Middle frontal gyrus (tissue), 1 donor: ENCODE data around the gene KIF9.
"Not testable (repeated sequence)": the region's sequence is repeated elsewhere in the genome, so short reads cannot be mapped to it uniquely, and the experiment has no call there.

Experiments
- DNase-seq: peaks from one replicate; pipeline ENCODE4 v3.0.0-alpha.2; 2015; ENCODE audit warnings: low spot score; ENCODE audit errors: extremely low spot score

Gene KIF9, protein sequence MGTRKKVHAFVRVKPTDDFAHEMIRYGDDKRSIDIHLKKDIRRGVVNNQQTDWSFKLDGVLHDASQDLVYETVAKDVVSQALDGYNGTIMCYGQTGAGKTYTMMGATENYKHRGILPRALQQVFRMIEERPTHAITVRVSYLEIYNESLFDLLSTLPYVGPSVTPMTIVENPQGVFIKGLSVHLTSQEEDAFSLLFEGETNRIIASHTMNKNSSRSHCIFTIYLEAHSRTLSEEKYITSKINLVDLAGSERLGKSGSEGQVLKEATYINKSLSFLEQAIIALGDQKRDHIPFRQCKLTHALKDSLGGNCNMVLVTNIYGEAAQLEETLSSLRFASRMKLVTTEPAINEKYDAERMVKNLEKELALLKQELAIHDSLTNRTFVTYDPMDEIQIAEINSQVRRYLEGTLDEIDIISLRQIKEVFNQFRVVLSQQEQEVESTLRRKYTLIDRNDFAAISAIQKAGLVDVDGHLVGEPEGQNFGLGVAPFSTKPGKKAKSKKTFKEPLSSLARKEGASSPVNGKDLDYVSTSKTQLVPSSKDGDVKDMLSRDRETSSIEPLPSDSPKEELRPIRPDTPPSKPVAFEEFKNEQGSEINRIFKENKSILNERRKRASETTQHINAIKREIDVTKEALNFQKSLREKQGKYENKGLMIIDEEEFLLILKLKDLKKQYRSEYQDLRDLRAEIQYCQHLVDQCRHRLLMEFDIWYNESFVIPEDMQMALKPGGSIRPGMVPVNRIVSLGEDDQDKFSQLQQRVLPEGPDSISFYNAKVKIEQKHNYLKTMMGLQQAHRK

DNA sequence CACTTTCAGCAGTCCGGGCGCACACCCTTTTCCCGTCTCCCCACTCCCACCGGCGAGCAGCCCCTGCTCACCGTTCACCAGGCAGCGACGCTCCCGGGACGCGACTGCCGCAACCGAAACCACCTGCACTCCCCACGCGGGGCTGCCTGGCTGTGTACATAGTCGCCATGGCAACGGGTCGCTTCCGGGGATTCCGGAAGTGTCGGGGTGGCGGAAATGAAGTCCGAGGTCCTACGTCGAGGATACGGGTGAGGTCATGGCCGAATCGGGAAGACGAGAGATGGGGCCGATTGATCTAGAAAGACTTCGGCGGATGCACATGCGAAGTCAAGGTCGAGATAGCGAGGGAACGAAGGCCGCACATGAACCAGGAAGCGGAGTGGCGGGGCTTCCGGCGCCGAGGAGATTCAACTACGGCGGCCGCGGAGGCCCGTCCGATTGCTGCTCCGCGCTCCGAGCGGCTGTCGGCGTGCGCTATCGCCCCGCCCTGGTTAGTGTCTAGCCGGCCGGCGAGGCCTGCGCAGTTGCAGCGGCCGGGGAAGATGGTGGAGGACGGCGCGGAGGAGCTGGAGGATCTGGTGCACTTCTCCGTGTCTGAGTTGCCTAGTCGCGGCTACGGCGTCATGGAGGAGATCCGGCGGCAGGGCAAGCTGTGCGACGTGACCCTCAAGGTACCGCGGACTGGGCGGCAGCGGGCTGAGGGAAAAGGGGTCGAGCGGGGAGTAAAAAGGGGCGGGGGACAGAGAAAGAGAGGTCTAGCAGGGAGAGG lies at the start of gene KIF9, which contains the start of gene KLHL18:
Gene KIF9, minus strand, starts transcription at position 376 of the 769 bp plus-strand sequence. CDS start 5,425 bp downstream, outside the sequence.
Gene KLHL18, plus strand, starts transcription at position 521 of the 769 bp plus-strand sequence. Its CDS starts 22 bp downstream, at position 543.
- DNase-seq, result peak; percentile 88

DNA sequence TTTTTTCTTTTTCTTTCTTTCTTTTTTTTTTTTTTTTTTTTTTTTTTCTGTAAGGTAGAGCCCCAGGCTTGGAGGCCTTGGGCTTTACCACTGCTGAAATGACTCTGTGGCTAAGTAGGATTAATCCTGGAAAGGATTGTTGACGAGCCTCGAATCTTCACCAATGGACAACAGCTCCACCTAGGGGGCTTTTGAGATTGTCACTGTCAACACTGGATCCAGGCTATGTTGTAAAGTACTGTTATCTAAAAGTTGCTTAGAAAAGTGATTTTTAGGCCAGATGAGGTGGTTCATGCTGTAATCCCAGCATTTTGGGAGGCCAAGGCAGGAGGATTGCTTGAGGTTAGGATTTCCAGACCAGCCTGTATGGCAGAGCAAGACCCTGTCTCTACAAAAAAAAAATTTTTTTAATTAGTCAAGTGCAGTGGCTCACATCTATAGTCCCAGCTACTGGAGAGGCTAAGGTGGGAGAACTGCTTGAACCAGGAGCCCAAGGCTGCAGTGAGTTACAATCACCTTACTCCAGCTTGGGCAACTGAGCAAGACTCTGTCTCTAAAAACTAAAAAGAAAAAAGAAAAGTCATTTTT lies 41.8 kb upstream of the KIF9 start:
- DNase-seq, result peak; percentile 65

DNA sequence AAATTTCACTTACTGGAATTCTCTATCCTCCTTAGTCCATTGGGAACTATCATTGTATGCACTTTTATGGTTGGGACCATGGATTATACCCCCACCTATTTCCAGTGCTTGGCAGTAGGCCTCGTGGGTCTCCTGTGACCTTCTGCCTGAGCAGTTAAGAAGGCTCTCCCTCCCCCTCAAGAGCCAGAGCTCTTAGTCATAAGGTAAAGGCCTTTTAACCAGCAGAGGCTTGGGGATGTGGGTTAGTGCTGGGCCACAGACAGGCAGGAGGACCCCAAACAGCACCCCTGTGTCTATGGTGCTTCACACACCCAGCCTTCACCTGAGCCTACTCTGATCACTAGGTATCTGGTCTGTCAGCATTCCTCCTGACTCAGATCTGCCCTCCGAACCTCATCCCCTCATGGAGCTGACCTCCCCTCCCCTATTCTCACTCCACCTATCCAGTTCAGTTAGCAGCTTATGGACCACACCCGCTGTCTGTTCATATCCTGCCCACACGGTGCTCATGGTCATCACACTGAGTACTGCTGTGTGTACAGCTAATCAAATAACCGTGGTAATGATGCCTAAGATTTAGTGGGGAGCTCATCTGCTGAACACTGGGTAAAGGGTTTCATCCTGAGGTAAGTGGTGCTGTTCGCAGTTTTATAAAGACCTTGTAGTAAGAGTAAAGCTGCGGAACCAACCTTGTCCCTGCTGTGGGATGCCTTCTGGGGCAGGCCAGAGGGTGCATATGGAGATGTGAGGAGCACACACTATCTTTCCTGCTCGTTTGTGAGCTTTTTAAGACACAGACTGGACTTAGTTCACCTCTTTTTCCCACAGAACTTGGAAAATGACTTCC lies 41.1 kb upstream of the KIF9 start:
- no peak for DNase-seq

DNA sequence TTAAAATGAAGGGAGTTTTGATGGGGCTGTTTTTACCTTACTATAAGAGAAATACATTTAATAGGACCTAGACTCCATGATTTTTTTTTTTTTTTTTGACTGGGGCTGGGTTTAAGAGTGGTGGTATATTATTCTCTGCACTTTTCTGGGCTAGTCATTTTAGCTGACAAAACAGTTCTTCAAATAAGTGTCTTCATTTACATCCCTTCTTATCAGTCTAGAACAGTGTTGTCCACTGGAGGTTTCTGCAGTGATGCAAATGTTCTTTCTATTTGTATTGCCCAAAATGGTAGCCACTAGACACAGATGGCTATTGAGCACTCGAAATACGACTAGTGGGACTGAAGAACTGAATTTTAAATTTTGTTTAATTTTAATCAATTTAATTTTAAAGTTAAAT lies 37.4 kb upstream of the KIF9 start:
- no peak for DNase-seq

DNA sequence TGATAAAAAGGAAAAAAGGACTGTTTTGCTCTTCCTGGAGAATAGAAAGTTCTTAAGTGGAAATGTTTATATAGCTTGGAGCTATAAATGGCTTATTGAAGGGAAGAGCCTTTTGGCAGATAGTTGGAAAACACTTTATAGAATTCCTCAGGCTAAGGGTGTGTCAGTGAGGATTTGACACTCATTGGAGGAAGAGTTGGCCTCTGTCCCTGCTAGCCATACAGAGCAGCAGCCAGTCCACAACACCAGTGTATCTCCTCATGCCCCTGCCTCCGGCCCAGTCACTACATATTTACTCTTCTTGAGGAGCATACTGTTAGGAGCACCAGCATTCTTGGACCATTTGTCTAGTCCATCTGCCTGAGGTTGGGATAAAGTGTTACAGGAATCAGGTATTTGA lies 36.3 kb upstream of the KIF9 start:
- DNase-seq, result no peak

DNA sequence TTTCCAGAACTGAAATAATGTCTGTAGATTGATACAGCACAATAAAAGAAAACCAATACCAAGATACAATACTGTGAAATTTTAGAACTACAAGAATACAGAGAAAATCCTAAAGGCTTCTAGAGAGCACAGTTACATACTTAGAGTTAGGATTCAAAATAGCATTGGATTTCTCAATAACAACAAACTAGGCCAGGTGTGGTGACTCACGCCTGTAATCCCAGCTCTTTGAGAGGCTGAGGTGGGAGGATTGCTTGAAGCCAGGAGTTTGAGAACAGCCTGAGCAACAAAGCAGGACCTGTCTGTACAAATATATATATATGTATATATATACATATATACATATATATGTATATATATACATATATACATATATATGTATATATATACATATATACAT lies 33.6 kb upstream of the KIF9 start:
- not testable (repeated sequence) for DNase-seq

DNA sequence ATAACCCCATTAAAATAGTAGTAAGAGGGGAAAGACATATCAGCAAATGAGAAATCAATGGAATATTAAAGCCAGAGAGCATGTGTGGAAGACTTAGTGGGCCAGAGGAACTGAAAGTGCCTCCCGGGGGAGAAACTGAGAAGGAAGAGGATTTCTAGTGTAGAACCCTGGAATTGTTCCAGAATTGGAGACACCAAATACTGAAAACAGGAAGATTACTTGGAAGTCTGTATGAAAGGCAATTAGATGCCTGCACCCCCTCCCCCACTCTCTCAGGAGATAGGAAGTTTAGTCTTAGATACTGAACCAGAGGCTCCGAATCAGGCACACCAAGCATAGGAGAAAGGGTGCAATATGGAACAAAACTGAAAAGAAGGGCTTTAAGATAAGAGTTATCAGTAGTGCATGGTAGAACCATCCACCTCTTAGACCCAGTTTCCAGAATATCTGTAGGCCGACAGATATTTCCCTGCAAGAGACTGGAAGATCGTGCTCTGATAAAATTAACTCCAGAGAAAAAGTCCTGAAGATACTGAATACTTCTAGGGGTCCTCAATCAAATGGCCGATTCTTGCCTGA lies 32.6 kb upstream of the KIF9 start:
- DNase-seq, result no peak

DNA sequence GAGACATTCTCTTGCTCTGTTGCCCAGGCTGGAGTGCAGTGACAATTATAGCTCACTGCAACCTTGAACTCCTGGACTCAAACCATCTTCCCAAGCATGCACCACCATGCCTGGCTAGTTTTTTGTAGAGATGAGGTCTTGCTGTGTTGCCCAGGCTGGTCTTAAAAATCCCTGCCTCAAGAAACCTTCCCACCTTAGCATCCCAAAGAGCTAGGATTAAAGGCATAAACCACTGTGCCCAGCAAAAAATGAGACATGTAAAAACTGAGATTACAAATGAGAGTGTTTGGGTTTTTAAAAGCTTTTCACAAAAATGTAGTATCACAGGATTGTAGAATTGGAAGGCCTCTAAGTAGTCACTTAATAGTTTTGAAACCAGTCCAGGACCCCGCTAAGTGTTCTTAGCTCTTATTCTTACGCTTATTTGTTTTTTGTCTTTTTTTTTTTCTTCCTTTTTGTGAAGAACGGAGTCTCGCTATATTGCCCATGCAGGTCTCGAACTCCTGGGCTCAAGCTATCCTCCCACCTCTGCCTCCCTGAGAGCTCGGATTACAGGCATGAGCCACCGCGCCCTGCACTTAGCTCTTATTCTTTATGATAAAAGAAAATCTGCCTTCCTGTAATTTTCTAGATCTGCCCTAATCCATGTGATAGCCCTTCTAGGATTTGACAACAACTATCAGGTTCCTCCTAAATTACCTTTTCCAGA lies 31.6 kb upstream of the KIF9 start:
- DNase-seq, result no peak

DNA sequence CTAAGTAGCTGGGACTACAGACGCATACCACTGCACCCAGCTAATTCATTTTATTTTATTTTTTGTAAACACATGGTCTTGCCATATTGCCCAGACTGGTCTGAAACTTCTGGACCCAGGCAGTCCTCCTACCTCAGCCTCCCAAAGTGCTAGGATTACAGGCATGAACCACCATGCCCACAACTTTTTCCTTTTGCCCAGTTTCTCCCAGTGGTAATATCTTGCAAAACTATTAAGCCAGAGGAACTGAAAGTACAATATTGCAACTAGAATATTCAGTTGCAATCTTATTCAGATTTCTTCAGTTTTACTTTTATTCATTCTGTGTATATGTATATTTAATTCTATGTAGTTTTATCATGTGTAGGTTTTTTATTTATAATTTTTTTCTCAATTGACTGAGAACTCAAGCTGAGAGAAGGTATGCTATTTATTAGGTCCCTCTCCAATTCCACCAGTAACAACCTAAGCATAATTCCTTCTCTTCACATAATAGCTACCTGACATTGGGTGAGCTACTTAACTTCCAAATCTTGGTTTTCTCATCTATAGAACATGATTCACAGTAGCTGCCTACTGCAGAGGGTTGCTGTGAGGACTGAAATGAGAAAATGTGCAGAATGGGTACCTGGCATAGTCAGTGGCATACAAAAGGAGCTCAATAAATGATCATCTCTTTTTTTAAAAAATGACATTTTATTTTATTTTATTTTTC lies 30.9 kb upstream of the KIF9 start:
- DNase-seq, result no peak

DNA sequence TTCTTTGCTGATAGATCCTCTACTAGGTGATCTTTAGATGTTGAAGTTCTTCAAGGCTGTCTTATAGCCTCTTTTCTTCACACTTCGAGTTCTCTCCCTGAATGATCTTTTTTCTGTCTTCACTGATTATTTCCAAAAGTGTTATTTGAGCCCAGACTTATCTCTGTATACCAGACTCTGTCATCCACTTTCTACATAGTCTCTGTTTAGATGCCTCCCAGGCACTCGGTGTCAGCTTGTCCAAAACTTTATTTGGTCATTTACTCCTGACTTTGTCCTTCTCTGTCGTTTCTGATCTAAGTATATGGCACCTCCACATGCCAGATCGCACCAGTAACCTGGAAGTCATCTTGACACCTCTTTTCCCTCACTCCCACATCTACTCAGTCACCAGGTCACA lies 27.8 kb upstream of the KIF9 start:
- DNase-seq, result no peak

DNA sequence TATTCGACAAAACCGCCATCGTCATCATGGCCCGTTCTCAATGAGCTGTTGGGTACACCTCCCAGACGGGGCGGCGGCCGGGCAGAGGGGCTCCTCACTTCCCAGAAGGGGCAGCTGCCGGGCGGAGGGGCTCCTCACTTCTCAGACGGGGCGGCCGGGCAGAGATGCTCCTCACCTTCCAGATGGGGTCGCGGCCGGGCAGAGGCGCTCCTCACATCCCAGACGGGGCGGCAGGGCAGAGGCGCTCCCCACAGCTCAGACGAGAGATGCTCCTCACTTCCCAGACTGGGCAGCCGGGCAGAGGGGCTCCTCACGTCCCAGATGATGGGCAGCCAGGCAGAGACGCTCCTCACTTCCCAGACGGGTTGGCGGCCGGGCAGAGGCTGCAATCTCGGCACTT lies 26.6 kb upstream of the KIF9 start:
- not testable (repeated sequence) for DNase-seq

DNA sequence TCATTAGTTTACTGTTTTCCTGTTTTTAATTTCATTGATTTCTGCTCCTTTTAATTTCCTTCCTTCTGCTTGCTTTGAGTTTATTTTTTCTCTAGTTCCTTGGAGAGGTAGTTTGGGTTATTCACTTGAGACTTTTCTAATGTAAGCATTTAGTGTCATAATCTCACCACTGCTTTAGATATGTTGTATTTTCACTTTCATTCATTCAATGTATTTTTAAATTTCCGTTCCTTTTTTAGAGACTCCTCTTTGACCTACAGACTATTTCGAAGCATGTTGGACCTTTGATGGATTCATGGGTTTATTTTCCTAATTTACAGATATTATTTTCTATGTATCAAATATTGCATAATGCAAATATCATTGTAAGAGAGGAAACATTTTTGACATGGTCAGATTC lies 23.4 kb upstream of the KIF9 start:
- DNase-seq, result no peak

DNA sequence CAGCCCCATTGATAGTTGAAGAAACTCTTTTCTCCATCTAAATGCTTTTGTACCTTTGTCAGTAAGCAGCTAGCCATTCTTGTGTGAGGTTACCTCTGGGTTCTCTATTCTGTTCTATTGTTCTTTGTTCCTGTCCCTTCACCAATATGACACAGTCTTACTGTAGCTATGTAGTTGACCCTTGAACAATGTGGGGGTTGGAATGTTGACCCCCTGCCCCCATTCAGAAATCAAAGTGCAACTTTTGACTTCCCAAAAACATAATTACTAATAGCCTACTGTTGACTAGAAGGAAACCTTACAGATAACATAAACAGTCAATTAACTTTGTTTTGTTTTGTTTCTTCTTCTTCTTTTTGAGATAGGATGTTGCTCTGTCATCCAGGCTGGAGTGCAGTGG lies 18.9 kb upstream of the KIF9 start:
- DNase-seq, result no peak

DNA sequence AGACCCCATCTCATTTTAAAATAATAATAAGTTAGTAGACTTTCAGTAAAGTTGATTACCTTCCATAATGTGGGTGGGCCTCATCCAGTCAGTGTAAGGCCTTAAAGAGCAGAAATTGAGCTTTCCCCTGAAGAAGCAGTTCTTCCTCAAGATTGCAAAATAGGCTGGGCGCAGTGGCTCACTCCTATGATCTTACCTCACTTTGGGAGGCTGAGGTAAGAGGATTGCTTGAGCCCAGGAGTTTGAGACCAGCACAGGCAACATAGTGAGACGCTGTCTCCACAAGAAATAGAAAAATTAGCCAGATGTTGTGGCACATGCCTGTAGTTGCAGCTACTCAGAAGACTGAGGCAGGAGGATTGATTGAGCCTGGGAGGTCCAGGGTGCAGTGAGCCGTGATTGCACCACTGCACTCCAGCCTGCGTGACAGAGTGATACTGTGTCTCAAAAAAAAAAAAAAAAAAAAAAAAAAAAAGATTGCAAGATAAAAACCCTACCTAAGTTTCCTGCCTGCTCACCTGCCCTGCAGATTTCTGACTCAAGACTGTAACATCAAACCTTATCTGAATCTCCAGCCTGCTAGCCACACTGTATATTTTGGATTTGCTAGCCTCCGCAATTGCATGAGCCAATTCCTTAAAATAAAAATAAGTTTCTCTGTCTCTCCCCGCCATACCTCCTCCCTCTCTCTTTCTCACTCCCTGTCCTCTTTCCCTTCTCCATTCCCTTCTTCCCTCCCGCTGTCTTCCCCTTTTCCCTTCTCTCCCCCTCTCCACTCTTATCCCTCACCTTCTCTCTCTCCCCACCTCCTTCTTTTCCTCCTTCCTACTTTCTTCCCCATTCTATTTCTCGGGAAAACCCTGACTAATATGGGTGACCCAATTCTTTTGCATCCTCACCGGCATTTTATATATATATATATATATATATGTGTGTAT lies 17.1 kb upstream of the KIF9 start:
- no peak for DNase-seq

DNA sequence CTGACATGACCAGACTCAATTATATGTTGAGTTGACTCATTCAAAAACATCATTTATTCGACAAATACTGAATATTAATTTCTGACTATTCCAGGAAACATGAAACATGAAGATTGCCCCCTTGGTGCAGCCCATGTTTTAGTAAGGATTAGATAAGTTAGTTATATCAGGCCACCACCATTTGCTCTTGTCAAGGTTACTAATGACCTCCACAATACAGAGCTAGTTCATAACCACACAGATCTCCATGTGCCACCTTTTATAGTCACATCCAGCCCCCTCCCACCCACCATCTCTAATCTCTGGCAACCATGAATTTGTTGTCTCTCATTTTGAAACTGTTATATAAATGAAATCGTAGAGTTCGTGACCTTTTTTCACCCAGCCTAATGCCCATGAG lies 15.8 kb upstream of the KIF9 start:
- DNase-seq, result no peak

DNA sequence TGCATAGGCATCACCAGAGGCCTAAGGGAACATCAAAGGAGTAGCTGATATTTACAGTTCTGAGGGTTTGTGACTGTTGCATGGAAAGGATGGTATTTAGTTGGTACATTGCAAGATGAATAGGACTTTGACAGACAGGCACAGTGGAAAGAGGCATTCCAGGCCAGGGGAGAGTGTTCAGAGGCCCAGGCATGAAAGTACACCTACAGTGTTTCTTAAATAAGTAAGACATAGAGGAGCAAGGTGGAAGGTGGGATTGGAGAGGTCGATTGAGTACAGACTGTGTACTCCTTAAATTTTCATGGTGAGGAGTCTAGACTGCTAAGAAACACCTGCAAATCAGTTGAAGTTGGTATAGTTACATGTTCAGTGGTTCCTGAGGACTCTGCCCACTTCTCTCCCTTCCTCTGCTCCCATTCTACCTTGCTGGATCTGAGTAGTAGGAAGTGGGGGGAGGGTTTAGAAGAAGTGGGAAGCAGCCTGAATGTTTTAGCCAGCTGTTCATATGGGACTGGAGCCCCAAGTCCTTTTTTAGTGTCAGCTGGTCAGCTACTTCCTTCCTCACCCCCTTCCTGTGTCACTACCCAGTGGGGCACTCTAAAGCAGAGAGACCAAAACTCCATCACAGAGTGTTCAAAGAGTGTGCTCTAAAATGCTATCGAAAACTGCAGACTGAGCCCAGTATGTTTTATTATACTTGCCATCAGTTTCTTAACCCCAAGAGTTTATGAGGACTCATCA lies 14.1 kb upstream of the KIF9 start:
- no peak for DNase-seq

DNA sequence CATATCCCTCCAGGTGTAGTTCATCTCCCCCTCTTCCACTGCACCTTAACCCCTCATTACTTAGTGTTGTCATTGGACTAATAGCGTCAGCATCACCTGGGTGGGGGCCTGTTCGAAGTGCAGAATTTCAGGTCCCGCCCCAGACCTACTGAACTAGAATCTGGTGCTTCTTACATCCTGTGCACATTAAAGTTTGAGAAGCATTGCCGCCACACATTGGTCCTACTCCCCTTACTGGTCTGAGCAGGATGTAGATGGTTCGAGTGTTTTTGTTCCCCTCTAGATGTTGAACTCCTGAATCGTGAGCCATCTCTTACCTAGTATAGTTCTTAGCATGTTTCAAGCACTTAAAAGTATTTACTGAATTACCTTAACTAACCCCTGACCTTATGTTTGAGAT lies 13.4 kb upstream of the KIF9 start:
- no peak for DNase-seq
